ENCODE data around the gene TMEM42. TPM values are rescaled to one million over a fixed set of nuclear protein-coding genes. Genes with fewer than 3 reads are reported as not detected.

The TMEM42 gene
- total RNA-seq, 2 donors from 2014 or later: 19.1 to 27.1 TPM

GRCh38 chr3:44890258-44890657, 28.5 kb downstream of the TMEM42 start:
- Histone ChIP-seq H3K4me1 (replicated peaks) (no peaks in the 10 kb centered on the region), H3K36me3 (no peaks in the 10 kb centered on the region), H3K9me3 (no peaks in the 10 kb centered on the region), H3K27ac (no peak overlapping the region), H3K4me3 (no peak overlapping the region), H3K27me3 (replicated peaks; ENCODE audit: insufficient read depth) (no peaks in the 10 kb centered on the region)
- intact Hi-C loops (cut with DNase I): no loop called here
- DNase-seq (ENCODE audit: low spot score): no peak
- 55% methylated on average over 3 of the region's 3 CpGs for whole genome bisulfite sequencing
- no peak for TF ChIP-seq CTCF (IDR thresholded peaks at IDR 0.05)
- TF ChIP-seq POLR2AphosphoS5 (IDR thresholded peaks at IDR 0.05): no peak
- no peak for TF ChIP-seq POLR2A (IDR thresholded peaks at IDR 0.05)

- DNase-seq (ENCODE audit: low spot score): no peak
- intact Hi-C loops (cut with DNase I): no loop called here
These were observed 29.1 kb downstream of the TMEM42 start for GRCh38 chr3:44890852-44891251.

GRCh38 chr3:44892689-44893088, 31.0 kb downstream of the TMEM42 start:
- TF ChIP-seq POLR2AphosphoS5 (IDR thresholded peaks at IDR 0.05) (no peak), POLR2A (IDR thresholded peaks at IDR 0.05) (no peak), CTCF (IDR thresholded peaks at IDR 0.05) (no peak)
- WGBS: 65% methylated on average over 3 of the region's 3 CpGs
- Histone ChIP-seq H3K36me3 (no peaks in the 10 kb centered on the region), H3K4me1 (replicated peaks) (no peaks in the 10 kb centered on the region), H3K27ac (no peak overlapping the region), H3K27me3 (replicated peaks; ENCODE audit: insufficient read depth) (no peaks in the 10 kb centered on the region), H3K4me3 (no peak overlapping the region), H3K9me3 (no peaks in the 10 kb centered on the region)
- intact Hi-C loops (cut with DNase I): no loop called here
- no peak for DNase-seq (ENCODE audit: low spot score)

More at GRCh38 chr3:44890852-44891251, 29.1 kb downstream of the TMEM42 start:
- Histone ChIP-seq H3K4me1 (replicated peaks) (no peaks in the 10 kb centered on the region), H3K27ac (no peak overlapping the region), H3K4me3 (no peak overlapping the region), H3K27me3 (replicated peaks; ENCODE audit: insufficient read depth) (no peaks in the 10 kb centered on the region), H3K9me3 (no peaks in the 10 kb centered on the region), H3K36me3 (no peaks in the 10 kb centered on the region)
- WGBS: 64% methylated on average over 3 of the region's 3 CpGs
- no peak for TF ChIP-seq POLR2A (IDR thresholded peaks at IDR 0.05)
- no peak for TF ChIP-seq POLR2AphosphoS5 (IDR thresholded peaks at IDR 0.05)
- TF ChIP-seq CTCF (IDR thresholded peaks at IDR 0.05): no peak

DNA sequence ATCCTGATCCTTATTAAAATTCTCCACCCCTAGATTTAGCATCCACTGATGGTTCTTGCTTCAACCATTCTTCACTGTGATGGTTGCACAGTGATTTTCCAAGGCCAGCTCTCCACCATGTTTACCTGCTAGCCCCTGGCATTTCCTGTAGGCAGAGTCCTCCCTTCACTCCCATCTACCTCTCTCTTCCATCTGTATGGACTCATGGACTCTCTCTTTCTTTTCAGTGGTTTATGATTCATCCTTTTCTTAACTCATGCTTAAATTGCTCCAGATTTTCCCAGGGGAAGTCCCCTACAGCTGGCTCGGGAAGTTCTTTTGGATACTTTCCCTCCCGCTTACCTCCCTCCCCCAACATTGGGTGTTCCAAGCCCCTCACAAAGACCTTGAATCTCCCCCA, 31.4 kb downstream of the TMEM42 start:
- no peak for DNase-seq (ENCODE audit: low spot score)
- no peak overlapping the region for H3K27ac ChIP-seq
- TF ChIP-seq POLR2AphosphoS5 (IDR thresholded peaks at IDR 0.05): no peak
- TF ChIP-seq POLR2A (IDR thresholded peaks at IDR 0.05): no peak
- TF ChIP-seq CTCF (IDR thresholded peaks at IDR 0.05): no peak
- H3K9me3 ChIP-seq: no peaks in the 10 kb centered on the region
- 57% methylated on average over 2 of the region's 2 CpGs for WGBS
- H3K27me3 ChIP-seq (replicated peaks; ENCODE audit: insufficient read depth): no peaks in the 10 kb centered on the region
- H3K4me1 ChIP-seq (replicated peaks): no peaks in the 10 kb centered on the region
- intact Hi-C loops (cut with DNase I): no loop called here
- no peaks in the 10 kb centered on the region for H3K36me3 ChIP-seq
- no peak overlapping the region for H3K4me3 ChIP-seq

DNA sequence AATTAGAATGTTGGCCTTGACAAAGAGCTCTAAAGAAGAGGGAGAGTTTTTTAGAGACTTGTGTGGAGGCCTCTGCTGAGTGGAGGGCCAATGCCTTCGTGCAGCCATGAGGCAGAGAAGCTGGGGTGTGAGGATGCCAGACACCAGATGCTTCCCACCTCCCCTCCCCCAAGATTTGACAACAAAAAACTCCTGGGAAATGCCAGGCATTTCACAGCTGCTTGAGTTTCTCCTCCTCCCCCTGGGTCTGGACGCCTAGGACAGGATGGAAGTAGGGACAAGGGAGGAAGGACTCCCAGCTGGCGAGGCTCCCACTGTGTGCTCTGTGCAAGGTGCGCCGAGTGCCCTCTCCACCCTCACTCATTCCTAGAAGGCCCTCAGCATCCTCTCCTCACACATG, 32.8 kb downstream of the TMEM42 start:
- Histone ChIP-seq H3K9me3 (no peaks in the 10 kb centered on the region), H3K36me3 (no peaks in the 10 kb centered on the region), H3K4me1 (replicated peaks) (no peaks in the 10 kb centered on the region), H3K4me3 (no peak overlapping the region), H3K27me3 (replicated peaks; ENCODE audit: insufficient read depth) (no peaks in the 10 kb centered on the region), H3K27ac (no peak overlapping the region)
- TF ChIP-seq POLR2A (IDR thresholded peaks at IDR 0.05) (no peak), CTCF (IDR thresholded peaks at IDR 0.05) (no peak), POLR2AphosphoS5 (IDR thresholded peaks at IDR 0.05) (no peak)
- intact Hi-C loops (cut with DNase I): no loop called here
- DNase-seq (ENCODE audit: low spot score): no peak
- 56% methylated on average over 5 of the region's 5 CpGs for WGBS
